Activated gamma-delta T cell treated with Interleukin-2 at 50 U/mL for 16 hours (primary cell): ENCODE measurements around the gene PTPRN2.
A peak's percentile ranks its signal among the peaks of the same experiment; 100 is the strongest.
"Not testable (repeated sequence)": the region's sequence is repeated elsewhere in the genome, so short reads cannot be mapped to it uniquely, and the experiment has no call there.

Experiments
- DNase-seq: peaks from one replicate; pipeline ENCODE4 v3.0.0-alpha.2; 2020

The PTPRN2 gene

GRCh38 chr7:157596471-157596870, 991.2 kb downstream of the PTPRN2 start:
- DNase-seq, result no peak

GRCh38 chr7:157596026-157596425, 991.6 kb downstream of the PTPRN2 start:
- DNase-seq, result no peak

GRCh38 chr7:157595086-157595855, 992.4 kb downstream of the PTPRN2 start:
- DNase-seq, result no peak

GRCh38 chr7:157594306-157594705, 993.3 kb downstream of the PTPRN2 start:
- DNase-seq, result no peak

- no peak for DNase-seq
Observed at GRCh38 chr7:157593541-157593940, 994.1 kb downstream of the PTPRN2 start.

GRCh38 chr7:157592636-157593320, 994.8 kb downstream of the PTPRN2 start:
- DNase-seq, result not testable (repeated sequence)

- DNase-seq, result no peak
Observed at GRCh38 chr7:157590526-157590925, 997.1 kb downstream of the PTPRN2 start.

- DNase-seq, result no peak
Observed at GRCh38 chr7:157589680-157590079, 997.9 kb downstream of the PTPRN2 start.

- DNase-seq, result no peak
Observed at GRCh38 chr7:157587805-157588560, 999.6 kb downstream of the PTPRN2 start.

- no peak for DNase-seq
Observed at GRCh38 chr7:157587051-157587804, 1000.4 kb downstream of the PTPRN2 start.

GRCh38 chr7:157586426-157586955, 1001.1 kb downstream of the PTPRN2 start:
- DNase-seq, result no peak

- no peak for DNase-seq
Observed at GRCh38 chr7:157585113-157585861, 1002.3 kb downstream of the PTPRN2 start.

- no peak for DNase-seq
Observed at GRCh38 chr7:157584420-157584819, 1003.2 kb downstream of the PTPRN2 start.

- DNase-seq, result no peak
Observed at GRCh38 chr7:157581740-157582139, 1005.9 kb downstream of the PTPRN2 start.

- no peak for DNase-seq
Observed at GRCh38 chr7:157580324-157580723, 1007.3 kb downstream of the PTPRN2 start.

- no peak for DNase-seq
Observed at GRCh38 chr7:157579425-157579824, 1008.2 kb downstream of the PTPRN2 start.

- DNase-seq, result no peak
Observed at GRCh38 chr7:157577796-157578339, 1009.8 kb downstream of the PTPRN2 start.

- DNase-seq, result no peak
Observed at GRCh38 chr7:157577061-157577460, 1010.6 kb downstream of the PTPRN2 start.

- peak; percentile 32 for DNase-seq
Observed at GRCh38 chr7:157576415-157576814, 1011.2 kb downstream of the PTPRN2 start.

GRCh38 chr7:157575777-157576176, 1011.8 kb downstream of the PTPRN2 start:
- no peak for DNase-seq

GRCh38 chr7:157574914-157575586, 1012.6 kb downstream of the PTPRN2 start:
- DNase-seq, result no peak
